ENCODE data around the gene MAP2K1.
A peak's percentile ranks its signal among the peaks of the same experiment; 100 is the strongest.
"Not testable (repeated sequence)": the region's sequence is repeated elsewhere in the genome, so short reads cannot be mapped to it uniquely, and the experiment has no call there.

The MAP2K1 gene

GRCh38 chr15:66424963-66425612 lies 38.4 kb downstream of the MAP2K1 start:
- no peak for DNase-seq (ENCODE audit: low spot score)

- no peak for DNase-seq (ENCODE audit: low spot score)
These were observed 39.1 kb downstream of the MAP2K1 start for GRCh38 chr15:66425837-66426236.

GRCh38 chr15:66429117-66429516 lies 42.4 kb downstream of the MAP2K1 start:
- DNase-seq (ENCODE audit: low spot score), result peak; percentile 36

- DNase-seq (ENCODE audit: low spot score), result no peak
These were observed 42.8 kb downstream of the MAP2K1 start for GRCh38 chr15:66429546-66429945.

- DNase-seq (ENCODE audit: low spot score), result no peak
These were observed 44.0 kb downstream of the MAP2K1 start for GRCh38 chr15:66430627-66431255.

- DNase-seq (ENCODE audit: low spot score), result no peak
These were observed 47.0 kb downstream of the MAP2K1 start for GRCh38 chr15:66433726-66434125.

GRCh38 chr15:66440501-66440900 lies 53.8 kb downstream of the MAP2K1 start:
- DNase-seq (ENCODE audit: low spot score), result no peak

- no peak for DNase-seq (ENCODE audit: low spot score)
These were observed 65.7 kb downstream of the MAP2K1 start for GRCh38 chr15:66452420-66452819.

GRCh38 chr15:66452971-66453580 lies 66.4 kb downstream of the MAP2K1 start:
- peak; percentile 65 for DNase-seq (ENCODE audit: low spot score)

- DNase-seq (ENCODE audit: low spot score), result no peak
These were observed 67.4 kb downstream of the MAP2K1 start for GRCh38 chr15:66454143-66454542.

- no peak for DNase-seq (ENCODE audit: low spot score)
These were observed 69.5 kb downstream of the MAP2K1 start for GRCh38 chr15:66456211-66456610.

- no peak for DNase-seq (ENCODE audit: low spot score)
These were observed 73.3 kb downstream of the MAP2K1 start for GRCh38 chr15:66459818-66460615.

- not testable (repeated sequence) for DNase-seq (ENCODE audit: low spot score)
These were observed 74.6 kb downstream of the MAP2K1 start for GRCh38 chr15:66461294-66461693.

GRCh38 chr15:66461917-66462316 lies 75.2 kb downstream of the MAP2K1 start:
- DNase-seq (ENCODE audit: low spot score), result no peak

GRCh38 chr15:66462627-66463026 lies 75.9 kb downstream of the MAP2K1 start:
- DNase-seq (ENCODE audit: low spot score), result no peak

GRCh38 chr15:66465294-66465693 lies 78.6 kb downstream of the MAP2K1 start:
- not testable (repeated sequence) for DNase-seq (ENCODE audit: low spot score)

- not testable (repeated sequence) for DNase-seq (ENCODE audit: low spot score)
These were observed 80.7 kb downstream of the MAP2K1 start for GRCh38 chr15:66467162-66468040.

- DNase-seq (ENCODE audit: low spot score), result not testable (repeated sequence)
These were observed 84.1 kb downstream of the MAP2K1 start for GRCh38 chr15:66470825-66471224.

GRCh38 chr15:66472176-66472999 lies 85.7 kb downstream of the MAP2K1 start:
- DNase-seq (ENCODE audit: low spot score), result no peak

- no peak for DNase-seq (ENCODE audit: low spot score)
These were observed 87.4 kb downstream of the MAP2K1 start for GRCh38 chr15:66474135-66474534.

- no peak for DNase-seq (ENCODE audit: low spot score)
These were observed 88.3 kb downstream of the MAP2K1 start for GRCh38 chr15:66474963-66475362.
